Measurements from ENCODE around the gene SEPTIN10. TPM values are rescaled to one million over a fixed set of nuclear protein-coding genes. Genes with fewer than 3 reads are reported as not detected.
A peak's percentile ranks its signal among the peaks of the same experiment; 100 is the strongest.

The SEPTIN10 gene
- total and polyA plus RNA-seq, 2 donors (not counting 1 experiment from before 2014, with no cell fraction given): 90.3 to 99.4 TPM

DNA sequence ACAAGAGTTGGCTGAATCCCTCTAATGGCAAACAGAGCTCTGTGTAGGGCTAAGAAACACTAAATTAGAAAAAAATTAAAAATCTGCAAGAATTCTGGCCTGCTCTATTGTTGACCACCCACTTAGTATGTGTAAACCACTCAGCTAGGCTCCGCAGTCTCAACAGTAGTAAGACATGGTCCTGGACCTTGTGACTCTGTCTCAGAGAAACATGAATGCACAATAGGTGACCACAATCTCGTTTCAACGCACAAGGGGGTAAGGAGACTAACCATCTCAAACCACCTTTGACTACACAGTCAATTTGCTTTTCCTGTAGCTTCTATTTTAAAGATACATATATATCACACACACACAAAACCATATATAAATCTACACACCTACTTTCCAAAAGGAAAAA, 16.5 kb downstream of the SEPTIN10 start:
- Histone ChIP-seq H3K4me2 (ENCODE audit: extremely low read depth, insufficient read depth, low read length) (no peak overlapping the region), H3K36me3 (ENCODE audit: control insufficient read depth, insufficient read depth, low read length) (no peaks in the 10 kb centered on the region), H3K27me3 (ENCODE audit: control insufficient read depth, insufficient read depth, low read length) (no peaks in the 10 kb centered on the region), H3K79me2 (ENCODE audit: control insufficient read depth, insufficient read depth, low read length) (peaks cover 61% of the 10 kb centered on the region), H3K4me1 (ENCODE audit: control insufficient read depth, extremely low read depth, insufficient read depth, low read length) (no peaks in the 10 kb centered on the region), H3K9ac (ENCODE audit: insufficient read depth, low read length) (no peak overlapping the region), H3K4me3 (replicated peaks in 1 of 4; ENCODE audit: control extremely low read depth in 1 of 4, insufficient read depth in 1 of 4, low read depth in 3 of 4, low read length in 4 of 4) (no peak overlapping the region), H4K20me1 (ENCODE audit: control insufficient read depth, extremely low read depth, insufficient read depth, low read length) (no peaks in the 10 kb centered on the region), H3K9me3 (ENCODE audit: control insufficient read depth, insufficient read depth, low read depth, low read length) (no peaks in the 10 kb centered on the region), H3K27ac (ENCODE audit: insufficient read depth, low read length) (no peak overlapping the region), H2AFZ (ENCODE audit: low read length) (no peak overlapping the region)
- no peak for TF ChIP-seq EZH2 (IDR thresholded peaks at IDR 0.05; ENCODE audit: low read length, missing control alignments)
- TF ChIP-seq, protein P1, sequence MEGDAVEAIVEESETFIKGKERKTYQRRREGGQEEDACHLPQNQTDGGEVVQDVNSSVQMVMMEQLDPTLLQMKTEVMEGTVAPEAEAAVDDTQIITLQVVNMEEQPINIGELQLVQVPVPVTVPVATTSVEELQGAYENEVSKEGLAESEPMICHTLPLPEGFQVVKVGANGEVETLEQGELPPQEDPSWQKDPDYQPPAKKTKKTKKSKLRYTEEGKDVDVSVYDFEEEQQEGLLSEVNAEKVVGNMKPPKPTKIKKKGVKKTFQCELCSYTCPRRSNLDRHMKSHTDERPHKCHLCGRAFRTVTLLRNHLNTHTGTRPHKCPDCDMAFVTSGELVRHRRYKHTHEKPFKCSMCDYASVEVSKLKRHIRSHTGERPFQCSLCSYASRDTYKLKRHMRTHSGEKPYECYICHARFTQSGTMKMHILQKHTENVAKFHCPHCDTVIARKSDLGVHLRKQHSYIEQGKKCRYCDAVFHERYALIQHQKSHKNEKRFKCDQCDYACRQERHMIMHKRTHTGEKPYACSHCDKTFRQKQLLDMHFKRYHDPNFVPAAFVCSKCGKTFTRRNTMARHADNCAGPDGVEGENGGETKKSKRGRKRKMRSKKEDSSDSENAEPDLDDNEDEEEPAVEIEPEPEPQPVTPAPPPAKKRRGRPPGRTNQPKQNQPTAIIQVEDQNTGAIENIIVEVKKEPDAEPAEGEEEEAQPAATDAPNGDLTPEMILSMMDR (conservative IDR thresholded peaks at IDR 0.05 in 1 of 2, IDR thresholded peaks at IDR 0.05 in 1 of 2; ENCODE audit: low read depth in 1 of 2, low read length in 2 of 2): no peak
- no peak for DNase-seq (ENCODE audit: low read depth in 2 of 2)

GRCh38 chr2:109595644-109596043, 18.1 kb downstream of the SEPTIN10 start:
- no peak for DNase-seq (ENCODE audit: low read depth in 2 of 2)
- TF ChIP-seq, protein P1 (conservative IDR thresholded peaks at IDR 0.05 in 1 of 2, IDR thresholded peaks at IDR 0.05 in 1 of 2; ENCODE audit: low read depth in 1 of 2, low read length in 2 of 2): no peak
- Histone ChIP-seq H4K20me1 (ENCODE audit: control insufficient read depth, extremely low read depth, insufficient read depth, low read length) (no peaks in the 10 kb centered on the region), H3K4me1 (ENCODE audit: control insufficient read depth, extremely low read depth, insufficient read depth, low read length) (no peaks in the 10 kb centered on the region), H3K27ac (ENCODE audit: insufficient read depth, low read length) (no peak overlapping the region), H3K79me2 (ENCODE audit: control insufficient read depth, insufficient read depth, low read length) (peaks cover 47% of the 10 kb centered on the region), H3K4me2 (ENCODE audit: extremely low read depth, insufficient read depth, low read length) (no peak overlapping the region), H3K27me3 (ENCODE audit: control insufficient read depth, insufficient read depth, low read length) (no peaks in the 10 kb centered on the region), H3K36me3 (ENCODE audit: control insufficient read depth, insufficient read depth, low read length) (peaks cover 2% of the 10 kb centered on the region), H3K4me3 (replicated peaks in 1 of 4; ENCODE audit: control extremely low read depth in 1 of 4, insufficient read depth in 1 of 4, low read depth in 3 of 4, low read length in 4 of 4) (no peak overlapping the region), H2AFZ (ENCODE audit: low read length) (no peak overlapping the region), H3K9ac (ENCODE audit: insufficient read depth, low read length) (no peak overlapping the region), H3K9me3 (ENCODE audit: control insufficient read depth, insufficient read depth, low read depth, low read length) (no peaks in the 10 kb centered on the region)

- Histone ChIP-seq H2AFZ (ENCODE audit: low read length) (no peak overlapping the region), H3K4me1 (ENCODE audit: control insufficient read depth, extremely low read depth, insufficient read depth, low read length) (no peaks in the 10 kb centered on the region), H4K20me1 (ENCODE audit: control insufficient read depth, extremely low read depth, insufficient read depth, low read length) (no peaks in the 10 kb centered on the region), H3K4me2 (ENCODE audit: extremely low read depth, insufficient read depth, low read length) (no peak overlapping the region), H3K9ac (ENCODE audit: insufficient read depth, low read length) (no peak overlapping the region), H3K4me3 (replicated peaks in 1 of 4; ENCODE audit: control extremely low read depth in 1 of 4, insufficient read depth in 1 of 4, low read depth in 3 of 4, low read length in 4 of 4) (no peak overlapping the region), H3K36me3 (ENCODE audit: control insufficient read depth, insufficient read depth, low read length) (peaks cover 3% of the 10 kb centered on the region), H3K27me3 (ENCODE audit: control insufficient read depth, insufficient read depth, low read length) (no peaks in the 10 kb centered on the region), H3K9me3 (ENCODE audit: control insufficient read depth, insufficient read depth, low read depth, low read length) (no peaks in the 10 kb centered on the region), H3K27ac (ENCODE audit: insufficient read depth, low read length) (no peak overlapping the region), H3K79me2 (ENCODE audit: control insufficient read depth, insufficient read depth, low read length) (peaks cover 36% of the 10 kb centered on the region)
- DNase-seq (ENCODE audit: low read depth in 2 of 2): peak in 1 of 2 donors; percentile 47
- TF ChIP-seq, protein P1 (conservative IDR thresholded peaks at IDR 0.05 in 1 of 2, IDR thresholded peaks at IDR 0.05 in 1 of 2; ENCODE audit: low read depth in 1 of 2, low read length in 2 of 2): no peak
- TF ChIP-seq EZH2 (IDR thresholded peaks at IDR 0.05; ENCODE audit: low read length, missing control alignments): no peak
These were observed 19.4 kb downstream of the SEPTIN10 start for GRCh38 chr2:109594246-109594885.
